Stimulated activated CD8-positive, alpha-beta memory T cell treated with anti-CD3 and anti-CD28 coated beads, Interleukin-15, amount 100 ng/mL, for 1 hour (primary cell): ENCODE results near the gene KIF25.

Source experiments
- DNase-seq: peaks from one replicate; pipeline ENCODE4 v3.0.0-alpha.2; 2020; ENCODE audit warnings: low read depth

KIF25 gene

DNA sequence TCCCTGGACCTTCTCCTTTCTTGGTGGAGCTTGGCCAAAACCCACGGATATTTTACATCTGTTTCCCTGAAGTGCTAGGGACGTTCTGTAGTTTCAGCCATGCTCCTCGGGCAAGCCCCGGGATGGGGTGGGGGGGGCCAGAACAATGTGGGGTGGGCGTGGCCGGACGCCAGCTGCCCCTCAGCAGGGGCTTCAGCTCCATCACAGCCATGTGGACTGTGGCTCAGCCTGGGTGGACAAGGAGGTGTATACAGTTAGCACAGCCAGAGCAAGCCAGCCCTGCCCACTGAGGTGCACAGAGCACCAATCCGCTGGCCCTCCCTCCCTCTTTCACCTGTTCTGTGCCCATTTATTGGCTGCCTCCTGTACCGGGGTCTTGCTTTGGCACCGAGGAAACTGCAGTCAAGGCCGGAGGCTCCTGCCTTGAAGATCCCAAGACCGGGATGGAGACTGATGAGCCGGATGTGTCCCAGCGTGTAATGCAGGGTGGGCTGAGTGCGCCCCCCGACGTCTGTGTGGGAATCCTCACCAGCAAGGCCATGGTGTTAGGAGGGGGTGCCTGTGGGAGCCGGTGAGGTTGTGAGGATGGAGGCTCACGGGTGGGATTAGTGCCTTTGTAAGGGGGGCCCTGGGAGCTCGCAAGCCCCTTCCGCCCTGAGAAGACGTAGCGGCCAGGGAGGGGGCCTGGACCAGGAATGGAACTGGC, 53.6 kb downstream of the KIF25 start:
- no peak for DNase-seq

GRCh38 chr6:168051648-168052047, 54.2 kb downstream of the KIF25 start:
- no peak for DNase-seq

DNA sequence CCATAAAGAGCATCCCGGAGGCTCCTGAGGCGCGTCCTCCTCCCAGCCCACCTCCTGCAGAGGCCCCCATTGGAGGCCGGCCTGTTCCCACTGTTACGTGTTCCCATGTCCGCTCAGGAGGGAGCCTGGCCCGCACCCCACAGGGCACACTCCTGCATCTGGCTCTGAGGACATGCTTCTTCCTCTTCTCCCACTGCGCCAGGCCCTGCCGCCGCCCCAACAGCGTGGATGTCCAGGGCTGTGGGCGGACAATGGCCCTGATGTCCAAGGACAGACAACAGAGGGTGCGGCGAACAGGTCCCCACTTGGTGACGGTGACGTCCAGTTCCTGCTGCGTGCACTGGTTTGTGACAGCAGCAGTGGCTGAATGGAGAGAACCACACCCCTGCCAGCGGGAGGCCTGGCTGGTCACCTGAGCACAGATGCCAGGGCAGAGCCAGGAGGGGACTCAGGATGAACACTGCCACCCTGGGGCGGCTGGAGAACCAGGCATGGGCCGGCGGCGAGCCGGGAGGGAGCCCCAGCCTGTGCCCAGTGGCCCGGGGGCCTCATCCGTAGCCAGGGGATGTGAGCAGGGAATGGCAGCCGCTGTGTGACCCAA, 54.9 kb downstream of the KIF25 start:
- DNase-seq: no peak

GRCh38 chr6:168053086-168053956, 55.9 kb downstream of the KIF25 start:
- DNase-seq: no peak

DNA sequence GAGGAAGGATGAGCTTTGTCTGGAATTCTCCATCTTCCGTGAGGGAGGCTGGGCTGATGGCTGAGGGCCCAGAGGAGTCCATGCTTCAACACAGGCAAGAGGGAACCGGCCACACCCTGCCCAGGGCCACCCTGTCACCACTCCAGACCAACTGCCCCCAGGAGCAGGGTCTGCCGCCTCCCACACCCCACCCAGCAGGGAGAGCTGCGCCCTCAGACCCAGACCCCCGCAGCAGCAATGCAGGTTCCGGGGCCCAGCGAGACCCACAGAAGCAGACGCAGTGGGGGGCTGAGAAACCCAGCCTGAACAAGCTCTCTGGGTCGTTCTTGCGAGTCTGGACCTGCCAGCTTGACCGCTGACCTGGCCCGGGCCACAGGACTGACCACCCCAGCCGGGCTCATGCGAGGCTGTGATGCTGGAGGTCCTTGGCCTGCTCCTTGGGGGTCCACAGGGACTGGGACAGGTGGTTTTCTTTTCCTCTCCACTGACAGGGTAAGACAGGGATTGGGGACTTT, 56.5 kb downstream of the KIF25 start:
- no peak for DNase-seq

DNA sequence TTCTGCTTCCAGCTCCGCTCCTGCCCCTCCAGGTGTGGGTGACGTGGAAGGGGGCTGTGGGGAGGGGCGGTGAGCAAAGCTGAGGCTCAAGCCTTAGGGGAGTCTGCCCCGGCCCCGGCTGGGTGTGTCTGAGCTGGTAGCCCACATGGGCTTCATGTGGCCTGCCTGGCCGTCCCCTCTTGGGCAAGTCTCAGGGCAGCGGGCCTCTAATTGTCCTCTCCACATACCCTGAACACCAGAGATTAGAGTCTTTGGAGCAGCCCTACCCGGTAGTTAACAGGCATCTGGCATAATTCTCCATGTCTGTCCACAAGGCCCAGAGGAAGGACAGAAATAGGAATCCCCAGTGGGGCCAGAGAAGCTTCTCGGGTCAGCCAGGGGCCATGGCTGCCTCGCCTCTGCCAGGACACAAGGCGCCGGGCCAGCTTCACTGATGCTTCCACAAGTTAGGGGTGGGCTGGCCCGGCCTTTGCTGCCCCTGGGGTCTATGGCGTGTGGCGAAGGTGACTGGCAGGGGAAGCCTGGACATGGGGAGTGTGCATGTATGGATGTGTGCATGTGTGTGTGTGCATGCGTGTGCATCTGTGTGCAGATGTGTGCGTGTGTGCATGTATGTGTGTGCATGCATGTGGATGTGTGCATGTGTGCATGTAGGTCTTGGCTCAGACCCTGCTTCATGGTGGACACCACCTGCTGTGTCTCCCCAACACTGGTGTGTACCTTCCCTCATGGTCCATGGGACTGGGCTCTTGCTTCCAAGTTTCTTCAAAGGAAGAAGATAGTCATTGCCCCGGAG, 57.5 kb downstream of the KIF25 start:
- no peak for DNase-seq

DNA sequence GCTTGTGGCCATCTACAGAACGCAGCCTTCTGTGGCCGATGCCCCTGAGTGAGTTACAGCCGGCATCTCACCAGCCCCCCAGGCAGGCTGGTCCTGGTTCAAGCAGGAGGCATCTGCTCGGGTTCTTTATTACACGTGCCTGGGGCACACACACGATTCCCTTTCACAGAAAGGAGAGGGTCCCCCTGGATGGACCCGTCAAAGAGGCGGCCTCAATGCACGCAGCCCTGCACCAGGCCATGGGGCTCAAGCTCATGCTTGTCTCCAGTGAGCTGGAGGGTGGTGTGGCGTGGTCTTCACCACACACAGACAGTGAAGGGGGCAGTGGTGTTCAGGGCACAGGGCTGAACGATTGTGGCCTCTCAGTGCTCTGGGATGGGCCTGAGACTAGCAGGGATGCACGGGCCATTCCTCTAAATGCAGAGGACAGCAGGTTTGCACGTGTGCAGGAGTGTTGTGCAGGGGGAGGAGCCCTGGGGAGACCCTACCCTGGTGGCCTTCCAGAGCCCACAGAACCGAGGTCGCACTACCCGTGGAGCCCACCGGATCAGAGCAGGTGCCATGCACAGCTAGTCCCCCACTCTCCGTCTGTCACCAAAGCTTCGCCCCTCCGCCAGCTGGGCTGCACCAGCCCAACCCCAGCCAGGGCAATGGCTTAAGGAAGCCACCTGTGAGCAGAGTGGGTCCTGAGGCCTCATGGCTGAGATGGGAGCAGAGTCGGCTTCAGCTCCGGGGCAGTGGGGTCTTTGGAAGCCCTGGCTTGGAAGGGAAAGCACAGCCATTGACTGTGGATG, 58.4 kb downstream of the KIF25 start:
- no peak for DNase-seq

DNA sequence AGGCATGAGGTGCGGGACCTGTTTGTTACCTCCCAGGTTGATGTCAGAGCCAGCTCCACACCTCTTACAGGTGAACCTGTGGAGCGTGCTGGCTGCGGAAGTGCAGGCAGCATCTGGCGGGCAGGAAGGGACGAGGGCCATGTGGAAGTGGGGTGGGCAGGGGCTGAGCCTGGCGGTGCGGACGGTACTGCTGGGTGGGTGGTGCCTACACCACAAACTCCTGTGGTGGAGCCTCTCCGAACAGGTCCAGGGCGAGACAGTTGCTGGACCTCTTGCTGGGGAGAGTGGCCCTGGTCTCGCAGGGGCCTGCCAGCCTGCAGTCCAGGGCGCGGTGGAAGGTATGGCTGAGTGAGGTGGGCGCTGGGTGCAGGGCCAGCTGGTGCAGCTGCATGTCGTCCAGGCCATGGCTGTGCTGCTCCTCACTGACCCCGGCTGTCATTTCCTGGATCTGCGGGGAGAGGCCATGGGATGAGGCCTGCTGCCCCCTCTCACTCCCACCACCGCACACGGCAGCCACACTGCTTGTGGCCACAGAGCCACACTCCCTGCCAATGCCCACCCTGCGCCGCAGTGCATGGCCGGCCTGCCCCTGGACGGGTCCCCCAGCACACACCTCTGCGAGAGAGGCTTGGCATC, 59.5 kb downstream of the KIF25 start:
- no peak for DNase-seq

GRCh38 chr6:168057836-168058235, 60.4 kb downstream of the KIF25 start:
- no peak for DNase-seq

- no peak for DNase-seq
Observed at GRCh38 chr6:168058691-168059551, 61.5 kb downstream of the KIF25 start.

DNA sequence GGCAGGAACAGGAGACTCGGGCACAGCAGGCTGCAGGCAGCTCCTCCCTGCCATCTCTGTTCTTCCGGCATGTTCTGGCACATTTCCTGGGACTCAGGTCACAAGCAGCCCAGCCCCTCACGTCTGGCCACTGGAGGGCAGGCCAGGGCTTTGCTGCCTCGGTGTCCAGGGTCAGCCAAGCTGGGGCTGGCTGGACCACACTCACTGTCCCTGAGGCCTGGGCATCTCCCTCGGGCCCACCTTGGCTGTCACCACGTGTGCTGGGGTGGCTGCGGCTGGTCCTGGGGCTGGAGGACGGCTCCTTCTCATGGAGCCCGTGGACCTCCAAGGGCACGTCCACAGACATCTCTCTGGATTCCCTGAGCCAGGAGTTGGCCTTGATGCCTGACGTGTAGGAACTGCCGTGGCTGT, 63.1 kb downstream of the KIF25 start:
- DNase-seq: no peak

DNA sequence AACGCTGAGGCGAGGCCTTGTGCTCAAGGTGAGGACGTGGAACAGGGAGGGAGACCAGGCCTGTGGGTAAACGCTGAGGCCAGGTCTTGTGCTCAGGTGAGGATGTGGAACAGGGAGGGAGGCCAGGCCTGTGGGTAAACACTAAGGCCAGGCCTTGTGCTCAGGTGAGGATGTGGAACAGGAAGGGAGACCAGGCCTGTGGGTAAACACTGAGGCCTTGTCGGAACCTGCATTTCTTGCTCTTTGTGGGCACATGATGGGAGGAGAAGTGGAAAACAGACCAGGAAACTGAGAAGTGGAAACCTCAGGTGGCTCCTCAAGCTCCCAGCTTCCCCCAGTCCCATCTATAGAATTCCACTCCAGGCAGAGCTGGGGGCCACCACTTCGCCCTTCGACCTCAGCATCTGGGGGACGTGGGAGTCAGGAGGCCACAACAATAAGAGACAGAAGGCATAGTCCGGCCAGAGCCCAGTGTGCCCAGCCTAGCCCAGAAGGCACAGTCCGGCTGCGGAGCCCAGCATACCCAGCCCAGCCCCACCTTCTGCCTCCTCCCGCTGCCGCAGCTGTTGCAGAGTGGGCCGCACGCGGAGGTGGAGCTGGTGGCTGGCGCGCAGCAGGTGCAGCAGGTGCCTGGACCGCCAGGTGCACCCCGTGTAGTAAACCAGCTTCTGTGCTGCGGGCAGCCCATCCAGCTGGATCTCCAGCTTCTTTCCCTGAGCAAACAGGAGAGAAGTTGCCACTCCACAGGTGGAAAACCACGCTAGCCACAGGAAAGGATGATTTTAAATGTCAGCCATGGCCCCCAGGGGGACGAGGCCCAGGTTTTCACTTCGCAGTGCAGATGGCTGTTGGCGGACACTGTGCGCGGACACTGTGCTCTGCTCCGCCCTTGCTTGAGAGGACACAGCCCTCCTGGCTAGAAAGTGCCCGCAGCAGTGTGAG, 64.1 kb downstream of the KIF25 start:
- DNase-seq: no peak

GRCh38 chr6:168062346-168063289, 65.1 kb downstream of the KIF25 start:
- no peak for DNase-seq

GRCh38 chr6:168063431-168063830, 66.0 kb downstream of the KIF25 start:
- no peak for DNase-seq

DNA sequence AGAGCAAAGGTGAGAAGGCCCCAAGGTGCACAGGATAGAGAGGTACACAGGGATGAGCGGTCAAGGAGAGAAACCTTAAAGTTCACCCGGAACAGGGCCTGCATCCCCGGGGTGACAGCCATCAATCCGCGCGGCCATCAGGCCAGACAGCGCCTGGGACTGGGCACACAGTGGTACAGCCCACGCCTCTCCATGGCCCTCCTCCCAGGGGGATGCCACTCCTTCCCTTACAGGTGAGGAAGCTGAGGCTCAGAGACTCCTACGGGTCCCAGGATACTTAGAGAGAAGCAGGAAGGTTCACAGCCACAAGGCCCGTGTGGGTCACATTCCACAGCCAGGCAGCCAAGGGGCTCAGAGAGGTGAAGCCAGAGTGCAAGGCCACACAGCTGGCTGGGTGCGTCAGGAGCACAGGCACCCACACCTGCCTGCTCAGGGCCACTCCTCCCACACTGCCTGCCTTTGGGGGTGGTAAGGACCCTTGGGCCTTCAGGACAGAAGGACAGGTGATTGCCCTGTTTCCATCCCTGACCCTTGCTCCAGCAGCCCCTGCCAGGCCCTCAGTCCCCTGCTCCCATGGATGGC, 66.8 kb downstream of the KIF25 start:
- no peak for DNase-seq

GRCh38 chr6:168067081-168067759, 69.7 kb downstream of the KIF25 start:
- DNase-seq: no peak
